Measurements from ENCODE around the gene TLR10. TPM values are rescaled to one million over a fixed set of nuclear protein-coding genes. Genes with fewer than 3 reads are reported as not detected.
A peak's percentile ranks its signal among the peaks of the same experiment; 100 is the strongest.

Gene TLR10
- total RNA-seq, 2 experiments from 2014 or later, result not detected

DNA sequence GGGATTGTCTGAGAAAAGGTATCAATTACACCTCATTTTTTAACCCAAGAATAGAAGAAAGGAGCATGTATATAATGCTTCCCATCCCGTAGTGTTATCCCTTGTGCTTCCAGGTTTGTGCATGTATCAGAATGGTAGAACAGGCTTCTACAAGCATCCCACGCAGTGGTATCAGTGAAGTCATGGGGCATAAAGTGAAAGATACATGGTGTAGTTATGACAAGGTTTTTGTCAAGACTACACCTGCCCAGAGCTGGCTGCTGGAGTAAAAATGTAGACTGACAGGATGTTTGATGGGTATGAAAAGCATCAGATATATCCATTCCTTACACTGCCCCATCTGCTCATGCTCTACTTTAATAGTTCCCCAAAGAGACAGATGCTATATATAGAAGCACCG, 12.3 kb upstream of the TLR10 start:
- peaks cover 19% of the 10 kb centered on the region for H3K9me3 Mint-ChIP-seq
- TF ChIP-seq, protein P1, sequence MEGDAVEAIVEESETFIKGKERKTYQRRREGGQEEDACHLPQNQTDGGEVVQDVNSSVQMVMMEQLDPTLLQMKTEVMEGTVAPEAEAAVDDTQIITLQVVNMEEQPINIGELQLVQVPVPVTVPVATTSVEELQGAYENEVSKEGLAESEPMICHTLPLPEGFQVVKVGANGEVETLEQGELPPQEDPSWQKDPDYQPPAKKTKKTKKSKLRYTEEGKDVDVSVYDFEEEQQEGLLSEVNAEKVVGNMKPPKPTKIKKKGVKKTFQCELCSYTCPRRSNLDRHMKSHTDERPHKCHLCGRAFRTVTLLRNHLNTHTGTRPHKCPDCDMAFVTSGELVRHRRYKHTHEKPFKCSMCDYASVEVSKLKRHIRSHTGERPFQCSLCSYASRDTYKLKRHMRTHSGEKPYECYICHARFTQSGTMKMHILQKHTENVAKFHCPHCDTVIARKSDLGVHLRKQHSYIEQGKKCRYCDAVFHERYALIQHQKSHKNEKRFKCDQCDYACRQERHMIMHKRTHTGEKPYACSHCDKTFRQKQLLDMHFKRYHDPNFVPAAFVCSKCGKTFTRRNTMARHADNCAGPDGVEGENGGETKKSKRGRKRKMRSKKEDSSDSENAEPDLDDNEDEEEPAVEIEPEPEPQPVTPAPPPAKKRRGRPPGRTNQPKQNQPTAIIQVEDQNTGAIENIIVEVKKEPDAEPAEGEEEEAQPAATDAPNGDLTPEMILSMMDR (IDR thresholded peaks at IDR 0.05), result no peak
- no peak overlapping the region for H3K4me3 Mint-ChIP-seq
- peaks cover 66% of the 10 kb centered on the region for H3K36me3 Mint-ChIP-seq (ENCODE audit: low read depth)
- no peak for DNase-seq
- intact Hi-C loops (cut with DNase I, micrococcal nuclease), result no loop called here
- ChIA-PET POLR2A (interaction anchor here (0.6 kb wide), 1 partner anchor 68 kb away, joined by 4 read pairs; no protein-coding TSS in a partner anchor), CTCF (no interaction called here)
- no peaks in the 10 kb centered on the region for H3K27me3 Mint-ChIP-seq
- H3K4me1 Mint-ChIP-seq (ENCODE audit: low read depth), result no peaks in the 10 kb centered on the region
- Histone ChIP-seq H3K27ac (ENCODE audit: low read depth in 1 of 2, low read length in 2 of 2) (no peak overlapping the region), H3K36me3 (ENCODE audit: insufficient read depth, low read length) (peaks cover 25% of the 10 kb centered on the region), H3K4me1 (ENCODE audit: insufficient read depth, low read length) (no peaks in the 10 kb centered on the region), H3K27me3 (ENCODE audit: control insufficient read depth in 1 of 2, insufficient read depth in 2 of 2, low read length in 2 of 2) (no peaks in the 10 kb centered on the region), H3K9me3 (ENCODE audit: control insufficient read depth in 1 of 2, insufficient read depth in 1 of 2, low read length in 2 of 2) (peaks cover 10 to 74% of the 10 kb centered on the region in 2 experiments), H3K4me3 (ENCODE audit: low read length) (no peak overlapping the region)
- no peak for ATAC-seq (ENCODE audit: poor library complexity)
- no peak overlapping the region for H3K27ac Mint-ChIP-seq

- Mint-ChIP-seq H3K27ac (no peak overlapping the region), H3K4me1 (ENCODE audit: low read depth) (no peaks in the 10 kb centered on the region), H3K36me3 (ENCODE audit: low read depth) (peaks cover 58% of the 10 kb centered on the region), H3K4me3 (no peak overlapping the region), H3K27me3 (no peaks in the 10 kb centered on the region), H3K9me3 (peaks cover 14% of the 10 kb centered on the region)
- ChIA-PET CTCF (no interaction called here), POLR2A (interaction anchor here (1.1 kb wide), 1 partner anchor 10 kb away, joined by 3 read pairs; no protein-coding TSS in a partner anchor)
- intact Hi-C loops (cut with DNase I, micrococcal nuclease), result no loop called here
- Histone ChIP-seq H3K27me3 (ENCODE audit: control insufficient read depth in 1 of 2, insufficient read depth in 2 of 2, low read length in 2 of 2) (no peaks in the 10 kb centered on the region), H3K9me3 (ENCODE audit: control insufficient read depth in 1 of 2, insufficient read depth in 1 of 2, low read length in 2 of 2) (peaks cover 9 to 65% of the 10 kb centered on the region in 2 experiments), H3K27ac (ENCODE audit: low read depth in 1 of 2, low read length in 2 of 2) (no peak overlapping the region), H3K36me3 (ENCODE audit: insufficient read depth, low read length) (peaks cover 15% of the 10 kb centered on the region), H3K4me1 (ENCODE audit: insufficient read depth, low read length) (no peaks in the 10 kb centered on the region), H3K4me3 (ENCODE audit: low read length) (no peak overlapping the region)
- ATAC-seq (ENCODE audit: poor library complexity), result no peak
- no peak for DNase-seq
- TF ChIP-seq, protein P1 (IDR thresholded peaks at IDR 0.05), result no peak
These were observed 11.3 kb upstream of the TLR10 start for GRCh38 chr4:38794051-38794450.

GRCh38 chr4:38791010-38791409, 8.2 kb upstream of the TLR10 start:
- ChIA-PET POLR2A (interaction anchor here (2.0 kb wide), 1 partner anchor 13 kb away, joined by 7 read pairs; no protein-coding TSS in a partner anchor), CTCF (interaction anchor here (0.9 kb wide), 1 partner anchor 9 kb away, joined by 3 read pairs; the partner anchor contains the start of gene TLR10)
- H3K4me3 ChIP-seq (ENCODE audit: low read length), result no peak overlapping the region
- TF ChIP-seq, protein P1 (IDR thresholded peaks at IDR 0.05), result no peak
- no peaks in the 10 kb centered on the region for H3K27me3 ChIP-seq (ENCODE audit: control insufficient read depth in 1 of 2, insufficient read depth in 2 of 2, low read length in 2 of 2)
- DNase-seq (peak in 2 of 14 experiments; percentile 21 to 24), ATAC-seq (ENCODE audit: poor library complexity) (no peak)
- Mint-ChIP-seq H3K27me3 (no peaks in the 10 kb centered on the region), H3K4me1 (ENCODE audit: low read depth) (no peaks in the 10 kb centered on the region), H3K36me3 (ENCODE audit: low read depth) (peaks cover 27% of the 10 kb centered on the region), H3K27ac (no peak overlapping the region), H3K4me3 (no peak overlapping the region), H3K9me3 (peaks cover 11% of the 10 kb centered on the region)
- no peak overlapping the region for H3K27ac ChIP-seq (ENCODE audit: low read depth in 1 of 2, low read length in 2 of 2)
- H3K4me1 ChIP-seq (ENCODE audit: insufficient read depth, low read length), result no peaks in the 10 kb centered on the region
- H3K36me3 ChIP-seq (ENCODE audit: insufficient read depth, low read length), result no peaks in the 10 kb centered on the region
- peaks cover 4 to 35% of the 10 kb centered on the region in 2 experiments for H3K9me3 ChIP-seq (ENCODE audit: control insufficient read depth in 1 of 2, insufficient read depth in 1 of 2, low read length in 2 of 2)
- intact Hi-C loops (cut with DNase I, micrococcal nuclease), result no loop called here

Data from CD4-positive, alpha-beta T cell (primary cell).